Measurements from ENCODE around the gene VTN. TPM values are rescaled to one million over a fixed set of nuclear protein-coding genes. Genes with fewer than 3 reads are reported as not detected.

VTN gene, protein sequence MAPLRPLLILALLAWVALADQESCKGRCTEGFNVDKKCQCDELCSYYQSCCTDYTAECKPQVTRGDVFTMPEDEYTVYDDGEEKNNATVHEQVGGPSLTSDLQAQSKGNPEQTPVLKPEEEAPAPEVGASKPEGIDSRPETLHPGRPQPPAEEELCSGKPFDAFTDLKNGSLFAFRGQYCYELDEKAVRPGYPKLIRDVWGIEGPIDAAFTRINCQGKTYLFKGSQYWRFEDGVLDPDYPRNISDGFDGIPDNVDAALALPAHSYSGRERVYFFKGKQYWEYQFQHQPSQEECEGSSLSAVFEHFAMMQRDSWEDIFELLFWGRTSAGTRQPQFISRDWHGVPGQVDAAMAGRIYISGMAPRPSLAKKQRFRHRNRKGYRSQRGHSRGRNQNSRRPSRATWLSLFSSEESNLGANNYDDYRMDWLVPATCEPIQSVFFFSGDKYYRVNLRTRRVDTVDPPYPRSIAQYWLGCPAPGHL
- 424 TPM for total RNA-seq

DNA sequence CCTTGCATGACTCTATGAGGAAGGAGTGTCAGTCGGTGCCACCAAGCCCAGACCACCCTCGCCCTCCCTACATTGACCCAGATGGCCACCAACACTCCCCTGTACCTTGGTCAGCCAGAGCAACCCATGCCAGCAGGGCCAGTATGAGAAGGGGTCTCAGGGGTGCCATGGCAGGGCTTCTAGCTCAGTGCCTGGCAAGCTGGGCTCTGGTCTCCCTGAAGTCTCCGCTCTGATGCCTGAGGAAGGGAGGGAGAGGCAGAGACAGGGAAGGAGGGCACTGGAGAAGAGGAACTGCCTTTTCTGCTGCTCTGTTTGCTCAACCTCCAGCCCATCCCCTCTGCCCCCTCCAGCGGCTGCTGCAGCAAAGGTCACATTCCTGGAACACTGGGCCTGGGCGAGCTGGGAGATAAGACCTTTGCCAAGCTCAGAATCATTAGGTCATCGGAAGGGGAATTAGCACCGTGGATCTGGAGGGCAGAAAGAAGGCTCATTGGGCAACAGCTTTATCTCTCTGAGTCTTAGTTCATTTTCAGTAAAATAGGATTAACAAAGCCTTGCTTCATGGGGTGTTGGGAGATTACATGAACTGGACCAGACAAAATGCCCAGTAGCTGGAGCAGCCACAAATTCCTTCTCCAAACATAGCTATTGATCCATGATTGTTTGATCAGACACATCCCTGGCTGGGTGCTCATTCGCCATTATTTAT is at the start of gene VTN:
Gene VTN (minus strand): TSS at position 273 of the 709 bp plus-strand sequence. CDS start 104 bp downstream, at position 169.
- DNase-seq (ENCODE audit: low spot score) = peak; percentile 79

DNA sequence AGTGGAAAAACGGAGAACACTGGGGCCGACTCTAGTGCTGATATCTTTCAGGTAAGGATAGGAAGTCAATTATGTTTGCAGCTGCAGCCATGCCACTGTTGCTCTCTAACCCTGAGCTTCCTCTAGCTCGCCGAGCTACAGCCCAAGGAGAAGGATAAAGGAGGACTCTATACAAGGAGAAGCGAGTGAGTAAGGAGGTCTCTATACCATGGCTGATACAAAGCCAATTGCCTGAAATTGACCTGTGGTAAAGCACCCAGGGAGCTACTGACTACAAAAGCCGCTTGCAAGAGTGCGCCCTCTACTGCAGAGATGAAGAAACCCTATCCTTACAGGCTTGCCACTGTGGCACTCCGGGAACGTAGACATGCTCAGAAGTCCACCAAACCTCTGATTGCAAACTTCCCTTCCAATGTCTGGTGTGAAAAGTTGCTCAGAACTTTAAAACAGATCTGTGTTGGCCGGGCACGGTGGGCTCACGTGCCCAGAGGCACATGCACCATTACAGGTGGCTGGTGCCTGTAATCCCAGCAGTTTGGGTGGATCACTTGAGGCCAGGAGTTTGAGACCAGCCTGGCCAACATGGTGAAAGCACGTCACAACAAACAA is 46.7 kb upstream of the VTN start:
- peak; percentile 65 for DNase-seq (ENCODE audit: low spot score)

DNA sequence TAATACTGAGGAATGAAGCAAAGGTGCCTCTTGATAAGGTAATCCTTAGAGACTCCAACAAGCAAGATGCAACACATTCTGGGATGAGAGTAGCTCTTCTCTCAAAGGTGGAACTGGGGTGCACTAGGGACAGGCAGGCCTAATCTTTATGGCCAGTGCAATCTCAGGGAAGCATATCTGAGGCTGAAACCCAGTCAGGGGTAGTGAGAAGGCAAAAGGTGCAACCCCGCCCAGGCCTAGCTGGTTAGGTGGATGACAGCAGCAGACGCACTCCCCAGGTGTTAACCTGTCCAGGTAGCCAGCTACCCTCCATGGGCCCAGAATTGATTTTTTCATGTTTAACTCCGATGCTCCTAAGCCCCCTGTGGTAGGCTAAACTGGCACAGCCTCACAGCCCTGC is 45.8 kb upstream of the VTN start:
- DNase-seq (ENCODE audit: low spot score) = no peak

DNA sequence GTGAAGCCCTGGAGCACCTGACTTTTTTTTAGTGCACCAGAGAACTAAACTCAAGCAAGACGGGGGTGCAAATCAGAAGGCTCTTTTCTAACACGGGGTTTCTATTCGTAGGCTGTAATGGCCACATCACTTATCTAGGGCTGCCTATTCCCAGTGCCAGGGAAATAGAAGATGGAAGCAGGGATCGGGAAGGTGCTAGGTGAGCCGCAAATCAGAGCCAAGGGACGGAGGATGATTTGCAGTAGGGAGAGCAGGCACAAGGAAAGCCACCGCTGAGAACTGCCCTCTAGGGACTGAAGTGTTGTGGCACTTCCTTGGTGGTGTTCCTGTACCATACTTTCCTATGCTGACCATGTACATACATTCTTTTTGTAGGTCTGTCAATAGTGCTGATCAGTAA is 43.7 kb upstream of the VTN start:
- no peak for DNase-seq (ENCODE audit: low spot score)

DNA sequence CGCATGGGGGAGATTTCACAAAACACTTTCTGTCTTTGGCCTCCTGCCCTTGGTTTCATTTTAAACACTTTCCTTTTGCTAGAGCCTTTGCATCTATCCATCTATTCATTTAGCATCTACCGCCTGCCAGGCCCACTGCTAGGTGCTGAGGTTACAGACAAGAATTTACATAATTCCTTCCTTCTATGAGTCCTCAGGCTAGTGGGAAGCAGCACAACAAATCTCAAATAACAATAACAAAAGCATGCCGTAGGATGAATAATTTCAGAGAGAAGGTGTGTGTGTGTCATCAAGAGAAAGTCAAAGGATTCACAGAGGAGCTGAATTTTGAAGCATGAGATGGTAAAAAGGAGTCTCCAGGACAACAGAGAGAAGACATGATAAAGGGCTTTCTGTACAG is 42.0 kb upstream of the VTN start:
- no peak for DNase-seq (ENCODE audit: low spot score)

DNA sequence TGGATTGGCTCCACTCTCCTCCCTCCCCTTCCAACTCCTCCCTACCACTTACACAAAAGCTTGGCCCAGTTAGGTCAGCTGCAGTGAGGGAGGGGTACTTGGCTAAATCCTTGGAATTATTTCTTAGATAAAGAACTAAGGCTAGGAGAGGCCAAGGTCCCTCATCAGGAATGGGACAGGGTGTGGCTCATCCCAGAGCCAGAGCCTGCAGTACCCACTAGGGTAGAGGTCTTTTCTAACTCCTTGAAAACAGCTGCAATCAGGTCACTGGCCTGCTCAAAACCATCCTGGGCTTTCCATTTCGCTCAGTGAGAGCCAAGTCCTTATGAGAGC is 37.8 kb upstream of the VTN start:
- no peak for DNase-seq (ENCODE audit: low spot score)

DNA sequence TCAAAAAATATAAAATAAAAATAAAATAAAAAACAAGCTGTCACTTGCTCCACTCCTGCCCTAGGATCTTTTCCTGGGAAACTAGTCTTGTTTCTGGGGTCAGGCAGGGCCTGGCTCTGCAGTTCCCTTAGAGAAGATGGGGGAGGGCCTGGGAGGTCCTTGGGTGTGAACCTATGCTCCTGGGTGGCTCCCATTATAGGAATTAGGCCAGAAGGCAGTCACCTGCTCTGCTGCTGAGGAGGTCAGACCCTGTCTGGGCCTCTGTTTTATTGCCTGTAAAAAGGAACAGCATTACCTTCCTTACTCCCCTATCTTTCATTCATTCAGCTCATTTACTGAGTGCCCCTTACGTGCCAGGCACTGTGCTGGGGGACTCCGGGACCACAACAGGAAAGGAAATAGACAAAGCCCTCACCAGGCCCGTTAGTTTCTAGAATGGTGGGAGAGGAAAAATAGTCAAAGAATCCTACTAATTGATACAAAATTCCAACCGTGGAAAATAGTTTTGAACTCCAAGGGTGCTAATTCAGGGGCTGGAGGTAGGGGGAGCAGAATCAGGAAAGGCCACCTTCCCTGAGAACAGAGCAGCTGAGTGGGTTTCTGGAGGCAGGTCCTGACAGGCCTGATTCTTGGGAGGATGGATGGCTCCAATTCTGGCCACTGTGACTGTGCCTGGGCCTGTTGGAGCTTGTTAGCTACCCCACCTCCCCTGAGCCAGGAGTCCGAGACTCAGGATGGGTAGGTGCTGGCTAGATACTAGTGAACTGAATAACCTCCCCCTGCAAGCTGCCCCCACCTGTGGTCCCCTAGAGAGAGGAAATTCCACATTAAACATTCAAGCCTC is 37.2 kb upstream of the VTN start:
- no peak for DNase-seq (ENCODE audit: low spot score)

DNA sequence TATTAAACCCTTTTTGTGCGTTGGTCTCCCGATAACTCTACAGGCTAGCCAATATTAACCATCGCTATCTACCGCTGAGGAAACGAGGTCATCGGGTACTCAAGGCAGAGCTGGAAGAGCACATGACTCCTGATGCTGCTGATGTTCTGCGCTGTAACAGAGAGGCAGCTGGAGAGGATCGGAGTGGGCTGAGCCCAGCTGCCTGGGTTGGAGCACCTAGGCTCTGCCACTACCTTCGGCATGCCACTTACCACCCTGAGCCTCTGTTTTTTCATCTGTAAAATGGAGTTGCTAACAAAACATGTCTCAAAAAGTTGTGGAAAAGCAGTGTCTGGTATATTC is 36.3 kb upstream of the VTN start:
- DNase-seq (ENCODE audit: low spot score) = no peak

DNA sequence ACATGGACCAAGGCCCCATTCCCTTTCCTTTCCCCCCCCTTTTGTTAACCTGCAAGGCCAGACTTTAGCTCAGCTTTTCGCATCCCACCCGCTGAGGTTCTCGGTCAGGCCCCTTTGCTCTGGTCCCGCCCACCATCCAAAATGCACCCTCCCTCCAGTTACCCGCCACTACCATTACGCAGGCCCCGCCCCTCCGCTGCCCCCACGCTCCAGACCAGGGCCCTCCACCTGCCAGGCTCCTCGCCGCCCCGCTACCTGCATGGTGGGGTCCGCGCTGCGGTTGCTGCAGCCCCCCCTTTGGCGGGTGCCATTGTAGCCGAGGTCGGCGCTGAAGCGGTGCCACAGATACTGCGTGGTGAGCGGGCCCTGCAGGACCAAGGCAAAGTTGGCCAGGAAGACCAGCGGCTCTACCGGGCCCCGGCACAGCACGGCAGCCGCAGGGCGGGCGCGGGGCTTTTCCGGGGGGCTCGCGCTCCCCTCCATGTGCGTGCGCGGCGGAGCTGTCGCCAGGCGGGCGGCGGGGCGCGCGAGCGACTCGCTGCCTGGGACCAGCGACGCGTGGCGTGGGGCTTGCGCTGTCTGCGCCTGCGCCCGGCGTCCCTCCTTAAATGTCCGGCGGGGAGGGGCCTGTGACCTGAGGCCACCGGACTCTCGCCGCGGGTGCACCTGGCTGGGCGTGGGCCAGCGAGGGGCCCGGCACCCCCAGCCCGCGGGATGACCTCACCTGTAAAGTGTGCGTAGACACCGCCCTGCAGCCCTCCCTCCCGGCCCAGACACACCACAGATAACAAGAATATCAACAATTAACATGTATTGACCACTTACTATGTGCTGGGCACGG is 35.7 kb upstream of the VTN start, which contains the start of gene SLC46A1:
Gene SLC46A1 (minus strand): TSS at position 581 of the 841 bp plus-strand sequence. CDS start 98 bp downstream, at position 483.
- DNase-seq (ENCODE audit: low spot score) = peak; percentile 43

DNA sequence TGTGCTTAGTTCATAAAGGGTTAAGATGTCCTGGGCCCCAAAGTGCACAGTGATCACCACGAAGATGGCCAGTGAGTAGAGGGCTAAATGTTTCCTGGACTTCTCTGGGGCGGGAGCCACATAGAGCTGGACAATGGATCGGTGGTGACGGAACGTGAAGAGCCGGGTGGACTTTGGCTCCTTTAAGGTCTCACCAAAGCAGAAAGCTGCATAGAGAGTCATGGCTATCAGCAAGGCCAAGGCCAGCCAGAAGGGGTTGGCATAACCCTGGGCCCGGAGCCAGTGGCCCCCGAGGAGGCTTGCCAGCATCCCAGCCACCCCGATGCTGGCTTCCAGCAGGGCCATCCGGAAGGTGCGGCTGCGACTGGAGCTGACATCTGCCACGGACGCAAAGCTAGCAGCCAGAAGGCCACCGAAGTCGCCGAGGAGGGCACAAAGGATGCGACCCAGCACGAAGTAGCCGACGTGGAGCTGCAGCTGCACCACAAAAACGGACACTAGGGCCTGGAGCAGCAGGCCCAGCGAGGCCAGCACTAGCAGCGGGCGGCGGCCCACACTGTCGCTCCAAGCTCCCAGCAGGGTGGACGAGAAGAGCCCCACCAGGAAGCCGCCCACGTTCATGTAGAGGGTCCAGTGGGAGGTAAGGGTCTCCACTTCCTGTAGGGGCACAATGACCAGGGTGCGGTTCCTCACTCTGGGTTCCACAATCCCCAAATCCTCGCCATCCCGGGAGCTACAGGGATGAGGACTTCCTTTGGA is 34.9 kb upstream of the VTN start:
- DNase-seq (ENCODE audit: low spot score) = peak; percentile 76

DNA sequence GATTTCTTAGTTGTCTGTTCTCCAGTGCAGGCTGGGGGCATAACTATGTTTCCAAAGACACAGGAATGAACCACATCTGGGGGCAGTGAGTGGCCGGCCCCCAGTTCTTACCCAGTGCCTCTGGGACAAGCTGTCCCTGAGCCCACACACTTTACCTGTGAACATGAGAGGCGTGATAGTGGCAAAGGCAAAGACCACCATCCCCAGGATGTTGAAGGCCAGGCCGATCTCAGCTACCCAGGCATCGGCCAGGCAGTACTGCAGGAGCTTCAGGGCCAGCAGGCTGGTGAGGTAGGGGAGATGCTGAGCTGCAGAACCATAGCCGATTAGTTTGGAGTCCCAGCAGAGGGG is 34.3 kb upstream of the VTN start:
- DNase-seq (ENCODE audit: low spot score) = no peak

DNA sequence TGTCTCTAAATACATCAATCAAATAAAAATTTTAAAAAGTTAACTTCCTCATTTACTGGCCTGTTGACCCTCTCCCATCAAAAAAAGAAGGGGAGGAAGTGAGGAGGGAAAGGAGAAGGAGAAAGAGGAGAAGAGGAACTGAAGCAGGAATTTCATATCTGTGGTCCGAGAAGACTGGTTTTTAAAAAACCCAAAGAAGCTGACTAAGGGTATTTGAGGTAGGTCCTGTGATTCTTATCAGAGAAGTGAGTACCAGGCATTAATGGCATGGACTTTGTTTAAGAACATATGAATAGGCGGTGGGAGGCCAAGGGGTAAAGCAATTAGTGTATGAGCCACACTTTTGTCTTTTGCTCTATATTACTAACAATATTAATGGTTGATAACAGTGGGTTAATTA is 33.9 kb upstream of the VTN start:
- DNase-seq (ENCODE audit: low spot score) = no peak

DNA sequence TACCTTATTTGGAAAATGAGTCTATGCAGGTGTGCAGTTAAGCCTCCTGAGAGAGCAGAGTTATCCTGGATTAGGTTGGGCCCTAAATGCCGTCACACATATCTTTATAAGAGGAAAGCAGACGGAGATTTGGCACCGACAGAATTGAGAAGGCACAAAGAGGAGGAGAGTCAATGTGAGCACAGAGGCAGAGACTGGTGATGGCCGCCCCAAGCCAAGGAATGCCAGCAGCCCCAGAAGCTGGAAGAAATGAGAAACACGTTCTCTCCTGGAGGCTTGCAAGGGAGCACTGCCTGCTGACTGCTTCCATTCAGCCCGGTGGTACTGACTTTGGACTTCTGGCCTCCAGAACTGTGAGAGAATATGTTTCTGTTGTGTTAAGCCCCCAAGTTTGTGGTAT is 32.7 kb upstream of the VTN start:
- DNase-seq (ENCODE audit: low spot score) = no peak

DNA sequence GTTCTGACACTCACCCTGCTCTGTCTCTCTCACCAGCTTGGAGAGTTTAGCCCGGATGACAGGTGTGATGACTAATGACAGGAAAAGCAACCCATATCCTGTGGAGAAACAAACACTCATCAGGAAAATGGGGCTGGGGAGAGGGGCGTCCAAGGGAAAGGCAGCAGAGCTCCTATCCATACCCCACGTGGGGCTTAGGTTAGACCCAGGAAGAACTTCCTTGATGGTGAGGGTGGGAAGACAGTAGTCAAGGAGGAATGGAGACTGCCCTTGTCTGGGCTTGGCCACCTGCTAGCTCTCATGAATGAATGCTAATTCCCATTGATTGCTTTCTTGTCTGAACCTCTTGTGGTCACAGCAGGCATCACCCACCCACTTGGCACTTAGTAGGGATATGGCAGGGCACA is 32.1 kb upstream of the VTN start:
- no peak for DNase-seq (ENCODE audit: low spot score)

DNA sequence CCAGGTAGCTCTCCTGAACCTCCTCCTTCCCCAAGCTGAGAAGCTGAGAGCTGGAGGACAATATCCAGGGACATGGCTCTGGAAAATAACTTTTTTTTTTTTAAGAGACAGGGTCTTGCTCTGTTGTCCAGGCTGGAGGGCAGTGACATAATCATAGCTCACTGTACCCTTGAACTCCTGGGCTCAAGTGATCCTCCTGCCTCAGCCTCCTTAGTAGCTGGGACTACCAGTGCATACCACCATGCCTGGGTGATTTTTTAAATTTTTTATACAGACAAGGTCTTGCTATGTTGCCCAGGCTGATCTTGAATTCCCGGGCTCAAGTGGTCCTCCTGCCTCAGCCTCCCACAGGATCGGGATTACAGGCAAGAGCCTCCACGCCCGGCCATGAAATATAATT is 29.7 kb upstream of the VTN start:
- no peak for DNase-seq (ENCODE audit: low spot score)

DNA sequence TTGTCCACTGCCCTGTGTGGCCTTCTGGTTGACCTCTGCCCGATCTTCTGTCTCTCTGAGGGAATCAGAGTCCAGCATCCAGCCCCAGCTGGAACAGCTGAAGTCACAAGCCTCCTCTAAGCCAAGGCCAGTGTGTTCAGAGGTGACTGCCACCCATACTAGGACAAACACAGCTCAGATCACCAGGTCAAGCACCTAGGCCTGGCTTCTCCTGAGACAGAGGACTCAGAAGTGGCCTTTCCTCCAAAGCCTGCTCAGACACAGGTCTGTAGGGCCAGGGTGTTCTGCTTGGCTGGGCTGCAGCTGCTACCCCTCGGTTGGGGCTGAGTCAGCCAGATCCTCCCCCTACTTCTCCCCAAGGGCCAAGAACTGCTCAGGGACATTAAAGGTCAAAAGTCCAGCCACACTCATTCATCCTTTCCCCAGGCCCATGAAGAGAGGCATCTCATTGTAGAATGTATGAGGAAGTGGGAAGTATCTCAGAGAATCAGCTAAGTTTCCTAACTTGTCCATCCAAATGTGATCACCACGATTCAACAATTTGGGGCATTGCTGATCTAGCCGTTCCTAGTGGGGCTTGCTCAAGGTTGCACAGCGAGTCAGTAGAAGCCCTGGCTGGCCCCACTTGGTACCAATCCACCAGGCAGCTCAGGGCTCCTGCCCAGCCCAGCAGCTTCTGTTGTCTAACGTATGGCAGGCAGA is 28.3 kb upstream of the VTN start:
- no peak for DNase-seq (ENCODE audit: low spot score)

DNA sequence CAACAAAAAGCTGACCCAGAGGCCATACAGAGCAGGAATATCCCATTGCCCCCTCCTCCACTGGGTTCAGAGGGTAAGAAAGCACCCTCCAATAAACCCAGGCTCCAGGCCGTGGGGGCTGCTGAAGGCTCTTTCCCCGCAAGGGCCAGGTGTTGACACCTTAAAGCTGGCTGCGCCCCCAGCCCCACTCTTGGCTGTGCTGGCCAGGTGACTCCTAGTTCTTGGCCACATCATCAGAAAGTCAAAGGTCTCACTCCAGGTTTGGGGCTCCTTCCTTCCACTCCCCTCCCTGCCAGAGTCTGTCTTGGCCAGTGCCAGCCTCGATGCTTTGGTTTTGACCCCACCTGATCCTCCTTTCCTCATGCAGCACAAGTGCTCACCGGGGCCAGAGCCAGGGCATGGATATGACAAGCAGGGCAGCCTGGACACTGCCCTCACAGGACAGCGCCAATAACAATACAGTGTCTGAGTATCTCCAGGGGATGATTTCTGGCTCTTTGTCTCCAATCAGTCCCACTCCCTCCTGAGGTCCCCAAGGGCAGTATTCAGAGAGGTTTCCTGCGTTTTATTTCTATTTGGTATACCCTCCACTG is 27.7 kb upstream of the VTN start:
- no peak for DNase-seq (ENCODE audit: low spot score)

DNA sequence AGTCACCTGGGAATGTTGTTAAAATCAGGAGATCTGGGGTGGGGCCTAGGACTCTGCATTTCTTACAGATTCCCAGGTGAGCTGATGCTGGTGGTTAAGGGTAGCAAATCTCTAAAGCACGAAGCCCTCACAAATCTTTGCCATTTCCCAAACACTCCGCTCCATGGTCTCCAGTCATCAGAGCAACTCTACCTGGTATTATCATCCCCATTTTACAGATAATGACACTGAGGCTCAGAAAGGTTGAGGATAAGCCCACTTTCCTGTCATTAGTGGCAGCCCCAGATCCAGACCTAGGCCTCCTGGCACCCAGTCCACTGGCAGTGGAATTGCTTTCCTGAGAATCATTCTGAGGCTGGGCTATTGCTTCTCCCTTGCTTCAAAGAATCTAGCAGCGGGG is 27.2 kb upstream of the VTN start:
- no peak for DNase-seq (ENCODE audit: low spot score)

DNA sequence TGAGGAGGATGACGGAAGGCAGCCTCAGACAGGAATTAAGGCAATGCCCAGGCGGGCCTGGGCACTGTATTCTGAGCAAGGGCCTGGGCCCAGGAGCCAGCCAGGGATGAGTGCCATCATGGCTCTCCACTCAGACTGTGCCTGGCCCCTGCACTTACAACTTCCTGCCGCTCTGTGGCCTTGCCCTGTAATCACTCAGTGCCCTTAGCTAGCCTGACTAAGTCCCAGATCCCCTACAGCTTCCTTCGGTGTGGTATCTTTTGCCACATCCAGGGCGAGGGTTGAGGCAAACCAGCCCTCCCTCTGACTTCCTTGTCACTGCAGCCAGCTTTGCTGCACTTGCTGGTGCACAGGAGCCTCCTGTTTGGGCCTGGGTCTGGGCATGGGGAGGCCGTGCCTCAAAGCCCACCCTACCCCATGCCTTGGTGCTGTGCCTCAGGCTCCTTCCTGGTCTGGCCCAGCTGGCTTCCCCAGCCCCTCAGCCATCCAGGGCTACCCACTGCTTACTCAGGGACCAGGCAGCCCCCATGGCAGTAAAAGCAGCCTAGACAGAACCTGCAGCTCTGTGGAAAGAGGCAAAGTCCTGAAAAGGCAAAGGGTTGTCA is 26.6 kb upstream of the VTN start:
- no peak for DNase-seq (ENCODE audit: low spot score)

Data from mucosa of gallbladder (tissue), 1 donor.